T-helper 9 cell (primary cell): ENCODE data around the gene LIPM.

ENCODE experiments used
- DNase-seq: peaks from one replicate; pipeline ENCODE4 v3.0.0-alpha.2; 2020
- total RNA-seq, 2 donors: gene quantifications; one replicate each; lab custom pipeline; 2026; lab: John Stamatoyannopoulos, UW

The LIPM gene
- total RNA-seq = 0 reads per million in 2 donors

GRCh38 chr10:88802523-88803285, at the start of gene LIPM:
TSS of gene LIPM (plus strand) at chr10:88802730. CDS start at chr10:88802897, 167 bp downstream.
- DNase-seq = no peak

GRCh38 chr10:88754287-88754686, 48.2 kb upstream of the LIPM start:
- no peak for DNase-seq

- DNase-seq = no peak
Measured at GRCh38 chr10:88755753-88756152, 46.8 kb upstream of the LIPM start.

- DNase-seq = no peak
Measured at GRCh38 chr10:88756660-88757059, 45.9 kb upstream of the LIPM start.

GRCh38 chr10:88759366-88760101, 43.0 kb upstream of the LIPM start, which contains the start of gene LIPN:
TSS of gene LIPN (plus strand) at chr10:88760020. CDS start at chr10:88761406, 1,386 bp downstream.
- DNase-seq = no peak

GRCh38 chr10:88762906-88763305, 39.6 kb upstream of the LIPM start:
- no peak for DNase-seq

- DNase-seq = no peak
Measured at GRCh38 chr10:88763441-88763840, 39.1 kb upstream of the LIPM start.

GRCh38 chr10:88764110-88764509, 38.4 kb upstream of the LIPM start:
- no peak for DNase-seq

GRCh38 chr10:88765816-88766215, 36.7 kb upstream of the LIPM start:
- DNase-seq = no peak

GRCh38 chr10:88769384-88769783, 33.1 kb upstream of the LIPM start:
- no peak for DNase-seq

- DNase-seq = no peak
Measured at GRCh38 chr10:88781206-88781605, 21.3 kb upstream of the LIPM start.

- no peak for DNase-seq
Measured at GRCh38 chr10:88782222-88782621, 20.3 kb upstream of the LIPM start.

- no peak for DNase-seq
Measured at GRCh38 chr10:88783724-88784123, 18.8 kb upstream of the LIPM start.

GRCh38 chr10:88786032-88786770, 16.3 kb upstream of the LIPM start:
- no peak for DNase-seq

GRCh38 chr10:88787463-88787862, 15.1 kb upstream of the LIPM start:
- no peak for DNase-seq

- DNase-seq = no peak
Measured at GRCh38 chr10:88788924-88789323, 13.6 kb upstream of the LIPM start.

- no peak for DNase-seq
Measured at GRCh38 chr10:88791924-88792323, 10.6 kb upstream of the LIPM start.

- DNase-seq = no peak
Measured at GRCh38 chr10:88792661-88793060, 9.9 kb upstream of the LIPM start.

GRCh38 chr10:88793712-88794299, 8.7 kb upstream of the LIPM start:
- no peak for DNase-seq

- DNase-seq = no peak
Measured at GRCh38 chr10:88794731-88795130, 7.8 kb upstream of the LIPM start.

GRCh38 chr10:88800152-88801125, 2.1 kb upstream of the LIPM start:
- no peak for DNase-seq

GRCh38 chr10:88803641-88804040, 1.1 kb downstream of the LIPM start:
- DNase-seq = no peak
